HG02642 (cell line): ENCODE results near the gene GET4.

Experiments
- ATAC-seq: cut with Tn5 transposase; IDR thresholded peaks from one replicate; pipeline ENCODE4 v1.9.1; 2021; ENCODE audit warnings: mild to moderate bottlenecking; ENCODE audit not compliant: unreplicated experiment, poor library complexity

Gene GET4

GRCh38 chr7:910931-911431 lies 34.6 kb downstream of the GET4 start:
- no peak for ATAC-seq

DNA sequence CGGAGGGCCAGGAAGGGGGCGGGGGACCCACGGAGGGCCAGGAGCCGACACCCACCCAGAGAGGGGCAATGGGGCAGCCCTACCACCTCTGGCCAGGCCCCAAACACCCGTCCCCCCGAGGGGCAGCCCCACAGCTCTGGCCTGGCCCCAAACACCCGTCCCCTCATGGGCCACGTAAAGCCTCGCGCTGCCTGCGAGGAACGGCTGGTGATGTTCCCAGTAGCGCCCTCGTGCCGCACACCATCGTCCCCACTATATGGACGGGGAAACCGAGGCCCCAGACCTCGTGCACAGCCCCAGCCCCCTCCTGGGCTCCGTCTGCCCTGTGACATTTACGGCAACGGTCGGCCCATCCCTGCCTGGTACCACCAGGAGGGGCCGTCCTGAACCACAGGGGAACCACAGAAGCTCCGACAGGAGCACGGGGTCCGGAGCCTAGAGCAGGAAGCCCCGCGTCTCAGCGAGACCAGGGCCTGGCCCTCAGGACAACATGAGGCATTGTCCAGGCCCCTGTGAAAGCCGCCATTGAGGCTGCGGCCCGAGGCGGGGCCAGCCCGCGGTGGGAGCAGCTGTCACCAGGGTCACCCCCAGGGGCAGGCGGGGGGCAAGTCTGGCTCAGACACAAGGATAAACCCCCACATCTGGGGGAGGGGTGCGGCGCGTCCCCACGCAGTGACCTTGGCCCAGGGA lies 35.6 kb downstream of the GET4 start:
- ATAC-seq: no peak

GRCh38 chr7:913736-914520 lies 37.6 kb downstream of the GET4 start:
- ATAC-seq: no peak

- no peak for ATAC-seq
Observed at GRCh38 chr7:914521-915194, 38.3 kb downstream of the GET4 start.

- no peak for ATAC-seq
Observed at GRCh38 chr7:915291-916218, 39.2 kb downstream of the GET4 start.

DNA sequence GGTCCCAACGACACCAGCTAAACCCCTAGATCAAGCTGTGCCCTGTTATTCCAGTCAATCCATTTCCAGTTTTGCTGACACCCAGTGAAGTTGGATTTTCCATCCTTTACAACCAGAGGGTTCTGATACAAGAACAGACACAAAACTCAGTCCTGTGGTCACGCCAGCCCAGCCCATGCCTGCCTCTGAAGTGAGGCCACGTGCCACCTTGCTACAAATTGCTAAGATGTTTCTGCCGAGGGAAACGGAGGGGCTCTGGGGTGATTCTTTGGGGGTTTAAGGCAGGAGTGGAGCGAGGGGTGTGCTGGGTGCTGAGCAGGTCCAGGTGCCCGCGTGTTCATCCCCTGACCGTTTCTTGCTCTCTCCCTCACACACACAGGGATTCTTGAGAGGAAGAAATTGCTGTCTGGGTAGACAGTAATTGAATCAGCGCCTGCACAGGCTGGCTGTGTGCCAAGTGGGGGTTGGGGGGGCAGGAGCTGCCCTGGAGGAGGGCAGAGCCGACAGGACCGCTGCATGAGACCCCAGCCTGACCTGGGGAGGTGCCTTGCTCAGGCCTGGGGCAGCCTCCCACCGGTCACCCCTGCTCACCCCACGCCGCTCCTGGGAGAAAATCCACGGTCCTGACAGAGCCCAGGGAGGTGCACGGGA lies 40.1 kb downstream of the GET4 start:
- ATAC-seq: no peak

DNA sequence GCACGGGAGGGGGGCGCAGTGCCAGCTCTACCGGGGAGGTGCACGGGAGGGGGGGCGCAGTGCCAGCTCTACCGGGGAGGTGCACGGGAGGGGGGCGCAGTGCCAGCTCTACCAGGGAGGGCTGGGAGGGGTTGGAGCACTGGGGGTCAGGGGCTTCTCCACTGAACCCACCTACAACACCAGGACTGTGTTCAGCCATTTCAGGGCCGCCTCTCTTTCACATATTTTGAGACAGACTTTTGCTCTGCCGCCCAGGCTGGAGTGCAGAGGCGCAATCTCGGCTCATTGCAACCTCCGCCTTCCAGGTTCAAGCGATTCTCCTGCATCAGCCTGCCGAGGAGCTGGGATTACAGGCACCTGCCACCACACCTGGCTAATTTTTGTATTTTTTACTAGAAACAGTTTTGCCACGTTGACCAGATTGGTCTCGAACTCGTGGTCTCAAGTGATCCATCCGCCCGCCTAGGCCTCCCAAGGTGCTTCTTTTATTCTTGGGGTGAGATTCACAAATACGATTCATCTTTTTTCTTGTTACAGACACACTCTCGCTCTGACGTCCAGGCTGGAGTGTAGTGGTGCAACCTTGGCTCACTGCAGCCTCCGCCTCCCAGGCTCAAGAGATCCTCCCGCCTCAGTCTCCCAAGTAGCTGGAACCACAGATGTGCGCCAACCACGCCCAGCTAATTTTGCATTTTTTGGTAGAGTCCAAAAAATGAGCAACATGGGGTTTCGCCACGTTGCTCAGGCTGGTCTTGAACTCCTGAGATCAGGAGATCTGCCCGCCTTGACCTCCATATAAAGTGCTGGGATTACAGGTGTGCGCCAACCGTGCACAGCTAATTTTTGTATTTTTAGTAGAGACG lies 41.1 kb downstream of the GET4 start:
- no peak for ATAC-seq

DNA sequence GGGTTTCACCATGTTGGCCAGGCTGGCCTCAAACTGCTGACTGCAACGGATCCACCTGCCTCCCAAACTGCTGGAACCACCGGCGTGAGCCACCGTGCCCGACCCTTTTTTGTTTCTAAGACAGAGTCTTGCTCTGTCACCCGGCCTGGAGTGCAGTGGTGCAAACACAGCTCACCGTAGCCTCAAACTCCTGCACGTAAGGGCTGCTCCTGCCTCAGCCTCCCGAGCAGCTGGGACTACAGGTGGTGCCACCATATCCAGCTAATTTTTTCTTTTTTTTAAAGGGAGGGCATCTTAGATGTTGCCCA lies 41.7 kb downstream of the GET4 start:
- ATAC-seq: no peak

DNA sequence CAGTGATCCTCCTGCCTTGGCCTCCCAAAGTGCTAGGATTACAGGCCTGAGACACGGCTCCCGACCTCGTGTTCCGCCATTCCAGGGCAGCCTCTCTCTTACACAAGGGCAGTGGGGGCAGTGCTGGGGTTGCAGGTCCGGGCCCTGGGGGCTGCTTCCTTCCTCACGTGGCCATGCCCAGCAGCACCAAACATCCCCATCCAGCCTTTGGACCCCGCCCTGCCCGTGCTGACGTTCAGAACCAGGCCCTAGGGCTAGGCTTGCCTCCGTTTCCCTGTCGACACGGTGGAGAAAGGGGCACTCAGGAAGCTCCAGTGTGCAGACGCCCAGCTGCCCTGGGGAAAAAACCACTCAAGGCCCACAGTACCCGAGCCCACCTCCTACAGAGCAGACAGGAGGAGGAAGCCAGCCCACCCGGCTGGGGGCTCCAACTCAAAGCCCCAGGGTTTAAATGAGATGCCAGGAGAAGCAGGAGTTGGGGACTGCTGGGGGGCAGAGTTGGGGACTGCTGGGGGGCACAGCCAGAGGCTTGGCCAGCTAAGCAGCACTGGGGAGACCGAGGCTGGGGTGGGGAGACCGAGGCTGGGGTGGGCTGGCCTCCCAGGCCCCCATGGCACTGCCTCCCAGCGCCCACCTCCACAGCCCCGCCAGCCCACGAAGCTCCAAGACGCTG lies 42.2 kb downstream of the GET4 start:
- no peak for ATAC-seq

- no peak for ATAC-seq
Observed at GRCh38 chr7:919114-919442, 42.7 kb downstream of the GET4 start.

- ATAC-seq: no peak
Observed at GRCh38 chr7:919924-920341, 43.6 kb downstream of the GET4 start.

DNA sequence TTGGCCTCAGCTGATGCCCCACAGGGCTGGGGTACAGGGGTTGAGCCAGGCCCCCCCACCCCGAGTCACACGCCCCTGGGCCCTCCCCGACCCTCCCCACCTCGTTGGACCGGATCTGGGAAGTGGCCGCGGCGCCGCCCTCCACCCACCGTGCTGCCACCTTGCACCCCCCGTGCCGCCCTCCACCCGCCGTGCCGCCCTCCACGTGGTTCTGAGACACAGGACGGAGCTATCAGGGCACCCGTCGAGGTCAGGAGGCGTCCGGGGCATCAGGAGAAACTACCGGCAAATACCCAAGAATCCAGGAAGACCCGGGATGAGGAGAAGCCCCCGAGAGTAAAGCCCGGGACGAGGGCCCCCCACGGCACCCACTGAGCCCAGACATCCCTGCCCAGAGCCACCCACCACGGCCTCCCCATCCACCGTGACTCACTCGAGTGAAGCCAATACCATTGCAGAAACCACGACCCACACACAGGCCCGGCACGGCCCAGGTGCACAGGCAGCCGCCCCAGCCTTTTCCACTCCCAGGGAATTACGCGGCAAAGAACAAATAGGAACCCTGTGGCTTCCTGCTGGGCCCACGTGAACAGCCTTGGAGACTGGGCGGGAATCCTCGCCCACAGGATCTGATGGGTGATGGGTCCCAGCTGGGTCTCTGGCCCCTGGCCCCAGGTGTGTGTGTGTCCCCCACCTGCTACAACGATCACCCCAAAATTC lies 44.2 kb downstream of the GET4 start:
- no peak for ATAC-seq

DNA sequence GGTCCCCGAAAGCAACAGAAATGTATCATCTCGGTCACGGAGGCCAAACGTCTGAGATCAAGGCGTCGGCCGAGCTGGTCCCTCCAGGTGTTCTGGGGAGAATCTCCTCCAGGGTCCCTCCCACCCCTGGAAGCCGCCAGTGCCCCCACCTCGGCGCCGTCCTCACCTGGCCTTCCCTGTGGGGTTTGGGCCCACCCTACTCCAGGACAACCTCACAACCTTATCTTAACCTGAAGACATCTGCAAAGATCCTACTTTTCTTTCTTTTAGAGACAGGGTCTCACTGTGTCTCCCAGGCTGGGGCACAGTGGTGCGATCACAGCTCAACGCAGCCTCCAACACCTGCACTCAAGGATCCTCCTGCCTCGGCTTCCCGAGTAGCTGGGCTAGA lies 44.7 kb downstream of the GET4 start:
- ATAC-seq: no peak

DNA sequence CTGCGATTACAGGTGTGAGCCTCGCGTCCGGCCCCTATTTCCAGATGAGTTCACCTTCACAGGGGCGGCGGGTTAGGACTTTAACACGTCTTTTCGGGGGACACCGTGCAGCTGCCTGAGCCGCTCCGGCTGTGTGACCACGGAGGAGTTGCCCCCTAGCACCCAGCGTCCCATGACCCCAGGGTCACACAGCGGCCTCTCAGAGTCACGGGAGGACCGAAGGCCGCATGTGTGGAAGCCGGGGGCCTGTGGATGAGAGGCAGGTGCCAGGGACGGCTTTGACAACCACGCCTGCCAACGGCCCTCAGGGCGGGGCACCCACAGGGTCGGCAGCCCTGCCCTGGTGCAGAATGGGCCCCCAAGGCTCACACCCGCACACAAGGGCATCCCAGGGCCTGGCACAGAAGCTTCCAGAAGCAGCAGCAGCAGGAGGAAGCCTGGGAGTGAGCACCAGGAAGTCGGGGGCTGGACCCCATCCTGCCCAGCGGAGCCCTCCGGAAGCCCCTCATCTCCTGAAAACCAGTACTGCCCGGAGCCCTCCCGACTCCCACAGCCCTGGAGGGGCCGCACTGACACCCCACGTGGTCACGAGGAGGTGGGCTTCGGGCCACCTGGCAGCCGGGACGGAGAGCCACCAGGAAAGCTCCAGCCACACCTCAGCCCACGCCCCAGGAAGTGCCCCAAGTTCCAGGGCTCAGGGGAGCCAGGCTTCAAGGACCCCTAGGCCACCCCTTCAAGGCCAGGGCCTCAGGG lies 45.4 kb downstream of the GET4 start:
- ATAC-seq: no peak

- ATAC-seq: no peak
Observed at GRCh38 chr7:922334-923107, 46.2 kb downstream of the GET4 start.
